ENCODE data around the gene SBF2.

The SBF2 gene

DNA sequence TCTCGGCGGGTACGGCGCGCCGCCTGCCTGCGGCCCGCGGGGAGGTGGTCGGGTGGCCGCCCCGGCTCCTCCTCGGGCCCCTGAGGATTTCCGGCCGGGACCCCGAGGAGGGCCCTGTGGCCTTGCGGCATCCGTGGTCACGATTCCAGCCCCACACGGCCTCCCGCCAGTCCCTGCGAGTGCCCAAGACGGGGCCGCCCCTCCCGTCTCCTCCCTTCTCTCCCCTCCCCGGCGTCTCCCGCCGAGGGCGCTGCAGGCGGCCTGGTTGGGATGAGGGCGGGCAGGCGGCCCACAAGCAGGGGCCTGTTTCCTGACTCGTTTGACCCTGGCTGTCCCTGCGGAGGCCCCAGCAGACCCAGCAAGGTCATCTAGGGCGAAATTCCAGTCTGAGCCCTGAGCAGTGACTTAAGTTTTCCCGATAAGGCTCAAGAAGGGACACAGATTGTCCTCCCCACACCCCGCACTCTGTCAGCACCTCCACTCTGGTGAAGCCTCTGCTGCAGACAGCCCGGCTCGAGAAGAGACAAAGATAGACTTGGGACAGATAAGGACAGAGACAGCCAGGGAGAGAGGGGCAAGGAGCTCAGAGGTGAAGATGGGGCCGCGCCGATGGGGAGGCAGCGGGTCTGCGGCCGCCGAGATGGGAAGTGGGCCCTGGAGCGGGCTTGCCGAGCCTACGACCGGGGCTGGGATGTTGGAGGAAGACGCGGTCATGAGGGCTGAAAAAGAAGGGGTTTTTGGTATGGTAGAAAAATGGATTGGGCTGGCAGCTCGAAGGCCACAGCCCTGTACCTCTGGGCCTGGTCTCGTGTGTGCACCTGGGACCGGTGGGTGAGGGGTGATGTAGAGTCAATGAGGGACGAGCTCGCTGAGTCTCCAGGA, 535.1 kb downstream of the SBF2 start:
- no peaks in the 10 kb centered on the region for H3K9me3 ChIP-seq (ENCODE audit: control insufficient read depth, low read length)

DNA sequence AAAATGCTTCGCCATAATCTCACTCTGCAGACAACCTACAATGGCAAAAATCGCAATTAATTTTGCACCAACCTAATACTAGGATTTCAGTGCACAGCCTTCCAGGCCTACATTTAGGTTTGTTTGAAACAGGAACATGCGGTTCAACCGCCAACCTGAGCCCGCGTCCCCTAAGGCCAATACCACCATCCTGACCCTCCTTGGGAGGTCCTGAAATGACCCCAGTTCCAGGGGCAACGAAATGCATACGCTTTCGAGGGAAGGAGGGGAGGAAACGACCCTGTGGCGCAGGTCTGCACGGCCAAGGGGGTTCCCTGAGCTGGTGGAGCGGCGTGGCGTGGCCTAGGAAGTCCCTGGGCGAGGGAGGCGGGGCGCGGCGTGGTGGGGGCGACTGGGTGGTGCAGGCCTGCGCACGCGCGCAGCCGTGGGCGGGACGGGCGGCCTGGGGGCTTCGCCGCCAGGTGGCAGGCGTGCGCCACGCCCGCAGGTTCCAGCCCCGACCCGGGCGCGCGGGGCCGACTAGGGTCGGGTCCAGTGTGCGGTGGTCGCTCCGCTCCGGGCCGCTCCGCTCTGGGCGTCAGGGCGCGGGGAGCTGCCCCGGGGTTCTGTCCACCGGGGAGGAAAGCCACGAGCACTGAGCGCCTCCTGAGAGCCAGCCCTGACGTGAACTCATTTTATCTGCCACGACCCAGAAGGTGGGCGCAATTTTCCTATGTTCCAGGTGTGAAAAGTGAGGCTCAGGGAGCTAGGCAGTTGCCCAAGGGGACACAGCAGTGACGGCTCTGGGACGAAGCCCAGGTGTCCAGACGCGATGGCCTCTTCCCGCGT, 536.0 kb downstream of the SBF2 start:
- Histone ChIP-seq H2BK12ac (ENCODE audit: low read length in 2 of 2) (peak overlapping the region; percentile 75 to 92), H2AFZ (ENCODE audit: low read depth, low read length) (peak overlapping the region; percentile 66), H2BK15ac (ENCODE audit: low read depth, poor library complexity, severe bottlenecking) (peak overlapping the region; percentile 99), H2BK5ac (ENCODE audit: low read depth, low read length, poor library complexity, severe bottlenecking) (peak overlapping the region; percentile 100), H3K27ac (ENCODE audit: low read length, poor library complexity, severe bottlenecking) (peak overlapping the region; percentile 98), H3K27me3 (ENCODE audit: control insufficient read depth in 1 of 2, insufficient read depth in 1 of 2, low read length in 2 of 2) (no peaks in the 10 kb centered on the region), H3K4me3 (ENCODE audit: insufficient read depth in 1 of 2, low read depth in 1 of 2, low read length in 2 of 2) (peak overlapping the region in 1 of 2 experiments; percentile 77), H4K91ac (ENCODE audit: low read length) (peak overlapping the region; percentile 100), H3K9me3 (ENCODE audit: control insufficient read depth, low read length) (no peaks in the 10 kb centered on the region), H3K4ac (ENCODE audit: low read depth in 1 of 2, low read length in 2 of 2) (peak overlapping the region; percentile 84 to 94), H2AK5ac (ENCODE audit: low read length, severe bottlenecking) (peak overlapping the region; percentile 93), H3K4me2 (ENCODE audit: low read length, poor library complexity, severe bottlenecking) (peak overlapping the region; percentile 72), H4K8ac (ENCODE audit: low read length) (peak overlapping the region; percentile 97), H2BK120ac (ENCODE audit: low read depth, low read length) (peak overlapping the region; percentile 77), H3K79me1 (replicated peaks; ENCODE audit: low read length, poor library complexity, severe bottlenecking) (peaks cover 2% of the 10 kb centered on the region), H3K18ac (ENCODE audit: low read depth in 1 of 2, low read length in 2 of 2) (peak overlapping the region; percentile 93 to 99), H3K36me3 (ENCODE audit: control insufficient read depth in 1 of 2, insufficient read depth in 2 of 2, low read depth in 1 of 2, low read length in 2 of 2) (no peaks in the 10 kb centered on the region), H3K23ac (ENCODE audit: low read length in 2 of 2) (no peak overlapping the region), H3K9ac (ENCODE audit: low read length) (peak overlapping the region; percentile 96), H3K14ac (ENCODE audit: low read length in 2 of 2) (peak overlapping the region in 1 of 2 experiments; percentile 95), H3K4me1 (ENCODE audit: control insufficient read depth, insufficient read depth, low read depth, low read length) (peaks cover 51% of the 10 kb centered on the region)
- 8% methylated on average over 50 of the region's 64 CpGs for WGBS
- peak; percentile 76 for DNase-seq

More for the DNA sequence above, 535.1 kb downstream of the SBF2 start:
- Histone ChIP-seq H3K4ac (ENCODE audit: low read depth in 1 of 2, low read length in 2 of 2) (peak overlapping the region; percentile 88 to 94), H3K9ac (ENCODE audit: low read length) (peak overlapping the region; percentile 96), H3K27me3 (ENCODE audit: control insufficient read depth in 1 of 2, insufficient read depth in 1 of 2, low read length in 2 of 2) (no peaks in the 10 kb centered on the region), H4K8ac (ENCODE audit: low read length) (peak overlapping the region; percentile 93), H3K4me3 (ENCODE audit: insufficient read depth in 1 of 2, low read depth in 1 of 2, low read length in 2 of 2) (peak overlapping the region in 1 of 2 experiments; percentile 77), H2BK15ac (ENCODE audit: low read depth, poor library complexity, severe bottlenecking) (peak overlapping the region; percentile 99), H3K23ac (ENCODE audit: low read length in 2 of 2) (peak overlapping the region in 1 of 2 experiments; percentile 79), H3K79me1 (replicated peaks; ENCODE audit: low read length, poor library complexity, severe bottlenecking) (peaks cover 2% of the 10 kb centered on the region), H3K18ac (ENCODE audit: low read depth in 1 of 2, low read length in 2 of 2) (peak overlapping the region; percentile 93 to 99), H3K4me2 (ENCODE audit: low read length, poor library complexity, severe bottlenecking) (peak overlapping the region; percentile 72), H2AFZ (ENCODE audit: low read depth, low read length) (peak overlapping the region; percentile 66), H3K36me3 (ENCODE audit: control insufficient read depth in 1 of 2, insufficient read depth in 2 of 2, low read depth in 1 of 2, low read length in 2 of 2) (no peaks in the 10 kb centered on the region), H3K4me1 (ENCODE audit: control insufficient read depth, insufficient read depth, low read depth, low read length) (peaks cover 52% of the 10 kb centered on the region), H3K27ac (ENCODE audit: low read length, poor library complexity, severe bottlenecking) (peak overlapping the region; percentile 98), H2BK120ac (ENCODE audit: low read depth, low read length) (peak overlapping the region; percentile 97), H2BK5ac (ENCODE audit: low read depth, low read length, poor library complexity, severe bottlenecking) (peak overlapping the region; percentile 100), H2BK12ac (ENCODE audit: low read length in 2 of 2) (peak overlapping the region; percentile 97 to 99), H2AK5ac (ENCODE audit: low read length, severe bottlenecking) (peak overlapping the region; percentile 93), H4K91ac (ENCODE audit: low read length) (peak overlapping the region; percentile 100), H3K14ac (ENCODE audit: low read length in 2 of 2) (peak overlapping the region in 1 of 2 experiments; percentile 95)
- 7% methylated on average over 58 of the region's 58 CpGs for WGBS
- peak; percentile 88 for DNase-seq

DNA sequence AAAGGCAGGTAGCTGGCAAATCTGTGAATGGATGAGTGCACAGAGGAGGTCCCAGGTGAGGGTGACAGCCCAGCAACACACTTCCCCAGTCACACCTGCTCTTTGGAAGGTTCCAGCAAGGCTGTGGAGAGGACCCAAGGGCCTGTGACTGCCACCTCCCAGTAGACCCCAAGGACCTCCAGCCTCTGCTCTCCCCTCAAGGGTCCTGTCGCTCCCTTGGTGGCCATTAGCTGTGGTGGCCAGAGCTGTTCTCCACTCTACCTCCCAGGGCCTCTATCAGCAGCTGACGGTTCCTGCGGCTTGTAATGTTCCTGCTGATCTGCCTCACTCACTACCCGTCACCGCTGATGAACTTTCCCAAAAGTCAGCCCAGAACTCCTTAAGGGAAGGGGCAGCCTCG, 537.1 kb downstream of the SBF2 start:
- Histone ChIP-seq H4K8ac (ENCODE audit: low read length) (peak overlapping the region; percentile 5), H3K4ac (ENCODE audit: low read depth in 1 of 2, low read length in 2 of 2) (peak overlapping the region in 1 of 2 experiments; percentile 58), H2AFZ (ENCODE audit: low read depth, low read length) (no peak overlapping the region), H3K4me3 (ENCODE audit: insufficient read depth in 1 of 2, low read depth in 1 of 2, low read length in 2 of 2) (no peak overlapping the region), H3K4me1 (ENCODE audit: control insufficient read depth, insufficient read depth, low read depth, low read length) (peaks cover 49% of the 10 kb centered on the region), H2BK12ac (ENCODE audit: low read length in 2 of 2) (peak overlapping the region; percentile 60 to 87), H3K14ac (ENCODE audit: low read length in 2 of 2) (no peak overlapping the region), H3K36me3 (ENCODE audit: control insufficient read depth in 1 of 2, insufficient read depth in 2 of 2, low read depth in 1 of 2, low read length in 2 of 2) (peaks cover 3% of the 10 kb centered on the region in 2 experiments), H3K27ac (ENCODE audit: low read length, poor library complexity, severe bottlenecking) (no peak overlapping the region), H4K91ac (ENCODE audit: low read length) (peak overlapping the region; percentile 85), H3K9ac (ENCODE audit: low read length) (peak overlapping the region; percentile 96), H2AK5ac (ENCODE audit: low read length, severe bottlenecking) (peak overlapping the region; percentile 69), H3K79me1 (replicated peaks; ENCODE audit: low read length, poor library complexity, severe bottlenecking) (peaks cover under 1% of the 10 kb centered on the region), H2BK120ac (ENCODE audit: low read depth, low read length) (peak overlapping the region; percentile 9), H3K18ac (ENCODE audit: low read depth in 1 of 2, low read length in 2 of 2) (peak overlapping the region in 1 of 2 experiments; percentile 22), H3K23ac (ENCODE audit: low read length in 2 of 2) (no peak overlapping the region), H2BK15ac (ENCODE audit: low read depth, poor library complexity, severe bottlenecking) (peak overlapping the region; percentile 26), H2BK5ac (ENCODE audit: low read depth, low read length, poor library complexity, severe bottlenecking) (no peak overlapping the region), H3K9me3 (ENCODE audit: control insufficient read depth, low read length) (no peaks in the 10 kb centered on the region), H3K27me3 (ENCODE audit: control insufficient read depth in 1 of 2, insufficient read depth in 1 of 2, low read length in 2 of 2) (no peaks in the 10 kb centered on the region), H3K4me2 (ENCODE audit: low read length, poor library complexity, severe bottlenecking) (no peak overlapping the region)
- WGBS = 94% methylated on average over 6 of the region's 6 CpGs
- DNase-seq = no peak

Measured in mesenchymal stem cell (in vitro differentiated cells and primary cell).